Measurements from ENCODE around the gene WDR17.

DNA sequence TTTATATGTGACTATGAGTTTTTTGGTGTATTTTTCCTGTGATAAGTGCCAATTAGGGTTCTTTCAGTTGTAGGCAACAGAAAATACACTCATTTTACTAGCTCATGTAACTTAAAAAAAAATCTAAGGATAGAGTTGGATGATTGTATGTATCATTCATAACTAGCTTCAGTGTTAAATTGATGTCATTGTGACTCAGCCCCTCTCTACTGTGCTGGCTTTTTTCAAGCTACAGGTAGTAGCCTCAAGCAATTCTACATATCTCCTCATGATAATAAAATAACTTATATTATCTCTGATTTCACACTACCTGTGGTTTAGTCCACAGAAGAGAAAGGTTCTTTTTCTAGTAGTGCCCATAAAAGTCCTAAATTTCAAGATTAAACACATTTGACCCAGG lies 11.9 kb downstream of the WDR17 start:
- TF ChIP-seq, protein P1, sequence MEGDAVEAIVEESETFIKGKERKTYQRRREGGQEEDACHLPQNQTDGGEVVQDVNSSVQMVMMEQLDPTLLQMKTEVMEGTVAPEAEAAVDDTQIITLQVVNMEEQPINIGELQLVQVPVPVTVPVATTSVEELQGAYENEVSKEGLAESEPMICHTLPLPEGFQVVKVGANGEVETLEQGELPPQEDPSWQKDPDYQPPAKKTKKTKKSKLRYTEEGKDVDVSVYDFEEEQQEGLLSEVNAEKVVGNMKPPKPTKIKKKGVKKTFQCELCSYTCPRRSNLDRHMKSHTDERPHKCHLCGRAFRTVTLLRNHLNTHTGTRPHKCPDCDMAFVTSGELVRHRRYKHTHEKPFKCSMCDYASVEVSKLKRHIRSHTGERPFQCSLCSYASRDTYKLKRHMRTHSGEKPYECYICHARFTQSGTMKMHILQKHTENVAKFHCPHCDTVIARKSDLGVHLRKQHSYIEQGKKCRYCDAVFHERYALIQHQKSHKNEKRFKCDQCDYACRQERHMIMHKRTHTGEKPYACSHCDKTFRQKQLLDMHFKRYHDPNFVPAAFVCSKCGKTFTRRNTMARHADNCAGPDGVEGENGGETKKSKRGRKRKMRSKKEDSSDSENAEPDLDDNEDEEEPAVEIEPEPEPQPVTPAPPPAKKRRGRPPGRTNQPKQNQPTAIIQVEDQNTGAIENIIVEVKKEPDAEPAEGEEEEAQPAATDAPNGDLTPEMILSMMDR (IDR thresholded peaks at IDR 0.05; ENCODE audit: insufficient read depth, low read depth, low read length), result no peak
- no peak for TF ChIP-seq EZH2 (IDR thresholded peaks at IDR 0.05; ENCODE audit: insufficient read depth, low read length)
